Measurements from ENCODE around the gene PI4KA. TPM values are rescaled to one million over a fixed set of nuclear protein-coding genes. Genes with fewer than 3 reads are reported as not detected.

PI4KA gene
- total RNA-seq, 1 donor from 2014 or later = 40.5 TPM

- Histone ChIP-seq H3K9me3 (replicated peaks) (no peaks in the 10 kb centered on the region), H3K27me3 (ENCODE audit: low read depth) (no peaks in the 10 kb centered on the region), H3K4me3 (no peak overlapping the region), H3K36me3 (peaks cover 35% of the 10 kb centered on the region), H3K27ac (replicated peaks) (no peak overlapping the region), H3K4me1 (peaks cover 26% of the 10 kb centered on the region)
- no peak for DNase-seq
- TF ChIP-seq, protein P1, sequence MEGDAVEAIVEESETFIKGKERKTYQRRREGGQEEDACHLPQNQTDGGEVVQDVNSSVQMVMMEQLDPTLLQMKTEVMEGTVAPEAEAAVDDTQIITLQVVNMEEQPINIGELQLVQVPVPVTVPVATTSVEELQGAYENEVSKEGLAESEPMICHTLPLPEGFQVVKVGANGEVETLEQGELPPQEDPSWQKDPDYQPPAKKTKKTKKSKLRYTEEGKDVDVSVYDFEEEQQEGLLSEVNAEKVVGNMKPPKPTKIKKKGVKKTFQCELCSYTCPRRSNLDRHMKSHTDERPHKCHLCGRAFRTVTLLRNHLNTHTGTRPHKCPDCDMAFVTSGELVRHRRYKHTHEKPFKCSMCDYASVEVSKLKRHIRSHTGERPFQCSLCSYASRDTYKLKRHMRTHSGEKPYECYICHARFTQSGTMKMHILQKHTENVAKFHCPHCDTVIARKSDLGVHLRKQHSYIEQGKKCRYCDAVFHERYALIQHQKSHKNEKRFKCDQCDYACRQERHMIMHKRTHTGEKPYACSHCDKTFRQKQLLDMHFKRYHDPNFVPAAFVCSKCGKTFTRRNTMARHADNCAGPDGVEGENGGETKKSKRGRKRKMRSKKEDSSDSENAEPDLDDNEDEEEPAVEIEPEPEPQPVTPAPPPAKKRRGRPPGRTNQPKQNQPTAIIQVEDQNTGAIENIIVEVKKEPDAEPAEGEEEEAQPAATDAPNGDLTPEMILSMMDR (IDR thresholded peaks at IDR 0.05; ENCODE audit: borderline replicate concordance) = no peak
- intact Hi-C loops (cut with micrococcal nuclease) = no loop called here
Observed at GRCh38 chr22:20782596-20783299, 75.9 kb downstream of the PI4KA start.

DNA sequence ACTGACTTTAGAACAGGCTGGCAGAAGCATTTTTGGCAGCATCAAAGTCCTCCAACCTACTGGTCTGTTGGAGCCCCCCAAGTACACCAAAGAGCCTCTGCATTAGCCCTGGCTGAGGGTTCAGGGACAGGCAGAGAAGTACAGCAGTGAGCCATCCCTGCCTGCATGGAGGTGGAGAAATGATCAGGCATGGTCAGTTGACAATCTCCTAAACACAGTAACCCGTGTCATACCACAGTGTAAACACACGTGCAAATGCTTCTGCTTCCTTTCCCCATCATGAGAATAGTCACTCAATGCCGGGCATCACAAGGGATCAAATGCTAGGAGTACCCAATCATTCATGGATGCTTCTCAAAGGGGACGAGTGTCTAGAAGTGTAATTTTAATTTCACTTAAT, 76.5 kb downstream of the PI4KA start:
- H3K4me3 ChIP-seq = no peak overlapping the region
- intact Hi-C loops (cut with micrococcal nuclease) = no loop called here
- DNase-seq = no peak
- H3K27ac ChIP-seq (replicated peaks) = no peak overlapping the region
- no peaks in the 10 kb centered on the region for H3K27me3 ChIP-seq (ENCODE audit: low read depth)
- no peaks in the 10 kb centered on the region for H3K9me3 ChIP-seq (replicated peaks)
- peaks cover 25% of the 10 kb centered on the region for H3K4me1 ChIP-seq
- TF ChIP-seq, protein P1 (IDR thresholded peaks at IDR 0.05; ENCODE audit: borderline replicate concordance) = no peak
- H3K36me3 ChIP-seq = peaks cover 33% of the 10 kb centered on the region

DNA sequence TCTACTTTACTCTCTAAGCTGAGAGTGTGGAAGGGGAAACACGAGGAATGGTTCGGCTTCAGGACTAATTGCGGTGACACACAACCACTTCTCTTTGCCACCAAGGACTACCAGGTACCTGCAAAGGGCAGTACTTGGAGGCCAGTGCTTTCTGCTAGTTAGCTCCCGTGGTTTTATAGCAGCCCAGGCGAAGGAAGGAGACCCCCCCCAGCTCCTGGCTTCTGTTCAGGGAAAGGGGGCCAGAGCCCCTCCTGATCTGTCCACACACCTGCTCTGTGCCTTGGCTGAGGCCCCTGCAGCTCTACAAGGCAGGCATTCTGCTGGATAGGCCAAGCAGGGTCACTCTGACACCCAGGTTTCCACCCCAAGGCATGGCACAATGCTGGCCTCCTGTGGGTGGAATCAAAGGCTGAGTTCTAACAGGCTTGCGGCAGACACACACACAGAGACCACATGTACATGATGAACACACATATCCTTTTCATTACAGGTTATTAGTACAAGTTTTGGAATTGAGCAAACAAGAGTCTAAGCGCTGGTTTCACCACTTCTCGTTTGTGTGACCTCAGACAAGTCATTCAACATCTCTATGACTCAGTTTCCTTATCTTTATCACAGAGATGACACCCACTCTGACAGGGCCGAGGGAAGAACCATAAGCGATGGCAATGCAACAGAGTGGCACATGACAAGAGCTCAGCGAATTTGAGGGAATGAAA, 77.2 kb downstream of the PI4KA start:
- TF ChIP-seq, protein P1 (IDR thresholded peaks at IDR 0.05; ENCODE audit: borderline replicate concordance) = no peak
- peaks cover 20% of the 10 kb centered on the region for H3K4me1 ChIP-seq
- no peaks in the 10 kb centered on the region for H3K27me3 ChIP-seq (ENCODE audit: low read depth)
- intact Hi-C loops (cut with micrococcal nuclease) = no loop called here
- H3K9me3 ChIP-seq (replicated peaks) = no peaks in the 10 kb centered on the region
- H3K27ac ChIP-seq (replicated peaks) = no peak overlapping the region
- peaks cover 39% of the 10 kb centered on the region for H3K36me3 ChIP-seq
- DNase-seq = no peak
- H3K4me3 ChIP-seq = no peak overlapping the region

DNA sequence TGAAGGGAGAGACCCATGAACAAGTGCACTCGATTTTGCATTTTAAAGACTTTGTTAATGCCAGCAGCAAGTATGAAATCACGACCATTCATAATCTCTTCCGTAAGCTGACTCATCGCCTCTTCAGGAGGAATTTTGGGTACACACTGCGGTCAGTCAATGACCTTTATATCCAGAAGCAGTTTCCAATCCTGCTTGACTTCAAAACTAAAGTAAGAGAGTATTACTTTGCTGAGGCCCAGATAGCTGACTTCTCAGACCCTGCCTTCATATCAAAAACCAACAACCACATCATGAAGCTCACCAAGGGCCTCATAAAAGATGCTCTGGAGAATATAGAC, 78.8 kb downstream of the PI4KA start:
- TF ChIP-seq, protein P1 (IDR thresholded peaks at IDR 0.05; ENCODE audit: borderline replicate concordance) = no peak
- H3K27me3 ChIP-seq (ENCODE audit: low read depth) = no peaks in the 10 kb centered on the region
- DNase-seq = no peak
- no peak overlapping the region for H3K4me3 ChIP-seq
- H3K36me3 ChIP-seq = peaks cover 39% of the 10 kb centered on the region
- peaks cover 29% of the 10 kb centered on the region for H3K4me1 ChIP-seq
- intact Hi-C loops (cut with micrococcal nuclease) = no loop called here
- H3K9me3 ChIP-seq (replicated peaks) = no peaks in the 10 kb centered on the region
- H3K27ac ChIP-seq (replicated peaks) = no peak overlapping the region

DNA sequence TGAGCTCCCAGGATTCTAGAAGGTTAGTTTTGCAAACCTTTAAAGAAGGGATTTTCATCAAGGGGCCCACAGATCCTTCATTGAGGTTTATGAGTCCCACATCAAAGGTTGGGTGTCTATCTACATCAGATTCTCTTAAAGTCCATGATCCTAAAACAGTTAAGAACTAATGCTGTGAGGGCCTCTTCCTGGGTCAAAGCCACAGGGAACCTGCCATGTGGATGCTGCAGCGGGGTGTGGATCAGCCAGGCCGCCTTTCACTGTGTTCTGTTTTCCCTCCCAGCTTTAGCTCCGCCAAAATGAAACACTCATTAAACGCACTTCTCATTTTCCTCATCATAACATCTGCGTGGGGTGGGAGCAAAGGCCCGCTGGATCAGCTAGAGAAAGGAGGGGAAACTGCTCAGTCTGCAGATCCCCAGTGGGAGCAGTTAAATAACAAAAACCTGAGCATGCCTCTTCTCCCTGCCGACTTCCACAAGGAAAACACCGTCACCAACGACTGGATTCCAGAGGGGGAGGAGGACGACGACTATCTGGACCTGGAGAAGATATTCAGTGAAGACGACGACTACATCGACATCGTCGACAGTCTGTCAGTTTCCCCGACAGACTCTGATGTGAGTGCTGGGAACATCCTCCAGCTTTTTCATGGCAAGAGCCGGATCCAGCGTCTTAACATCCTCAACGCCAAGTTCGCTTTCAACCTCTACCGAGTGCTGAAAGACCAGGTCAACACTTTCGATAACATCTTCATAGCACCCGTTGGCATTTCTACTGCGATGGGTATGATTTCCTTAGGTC, 79.4 kb downstream of the PI4KA start:
- no peak for DNase-seq
- no peak overlapping the region for H3K27ac ChIP-seq (replicated peaks)
- no peaks in the 10 kb centered on the region for H3K9me3 ChIP-seq (replicated peaks)
- intact Hi-C loops (cut with micrococcal nuclease) = no loop called here
- H3K4me3 ChIP-seq = no peak overlapping the region
- H3K36me3 ChIP-seq = peaks cover 39% of the 10 kb centered on the region
- TF ChIP-seq, protein P1 (IDR thresholded peaks at IDR 0.05; ENCODE audit: borderline replicate concordance) = no peak
- H3K27me3 ChIP-seq (ENCODE audit: low read depth) = no peaks in the 10 kb centered on the region
- H3K4me1 ChIP-seq = peaks cover 32% of the 10 kb centered on the region

Data from left ventricle myocardium inferior (tissue), 1 donor.